ENCODE measurements around the gene TBXAS1.

The TBXAS1 gene

DNA sequence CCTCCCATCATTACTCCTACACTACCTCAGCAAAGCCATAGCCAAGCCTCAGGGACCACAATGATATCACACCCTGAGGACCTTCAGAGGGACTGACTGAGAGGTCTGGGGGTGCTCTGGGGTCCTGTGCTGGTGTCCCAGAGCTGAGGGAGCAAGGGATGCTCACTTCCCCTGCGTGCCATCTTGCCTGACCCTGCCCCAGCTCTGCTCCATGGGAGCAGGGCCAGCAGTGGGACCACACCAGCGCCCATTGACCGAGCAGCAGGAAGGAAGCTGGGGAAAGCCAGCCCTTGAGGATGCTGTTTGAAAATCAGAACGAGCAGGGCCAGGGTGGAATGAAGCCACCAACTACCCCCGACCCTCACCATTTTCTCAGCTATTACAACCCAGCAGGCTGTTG lies 130.7 kb downstream of the TBXAS1 start:
- TF ChIP-seq EZH2phosphoT487 (conservative IDR thresholded peaks at IDR 0.05; ENCODE audit: low read length) = no peak
- TF ChIP-seq, protein P1, sequence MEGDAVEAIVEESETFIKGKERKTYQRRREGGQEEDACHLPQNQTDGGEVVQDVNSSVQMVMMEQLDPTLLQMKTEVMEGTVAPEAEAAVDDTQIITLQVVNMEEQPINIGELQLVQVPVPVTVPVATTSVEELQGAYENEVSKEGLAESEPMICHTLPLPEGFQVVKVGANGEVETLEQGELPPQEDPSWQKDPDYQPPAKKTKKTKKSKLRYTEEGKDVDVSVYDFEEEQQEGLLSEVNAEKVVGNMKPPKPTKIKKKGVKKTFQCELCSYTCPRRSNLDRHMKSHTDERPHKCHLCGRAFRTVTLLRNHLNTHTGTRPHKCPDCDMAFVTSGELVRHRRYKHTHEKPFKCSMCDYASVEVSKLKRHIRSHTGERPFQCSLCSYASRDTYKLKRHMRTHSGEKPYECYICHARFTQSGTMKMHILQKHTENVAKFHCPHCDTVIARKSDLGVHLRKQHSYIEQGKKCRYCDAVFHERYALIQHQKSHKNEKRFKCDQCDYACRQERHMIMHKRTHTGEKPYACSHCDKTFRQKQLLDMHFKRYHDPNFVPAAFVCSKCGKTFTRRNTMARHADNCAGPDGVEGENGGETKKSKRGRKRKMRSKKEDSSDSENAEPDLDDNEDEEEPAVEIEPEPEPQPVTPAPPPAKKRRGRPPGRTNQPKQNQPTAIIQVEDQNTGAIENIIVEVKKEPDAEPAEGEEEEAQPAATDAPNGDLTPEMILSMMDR (IDR thresholded peaks at IDR 0.05; ENCODE audit: insufficient read depth, low read length, poor library complexity, severe bottlenecking) = no peak
- H3K36me3 ChIP-seq (ENCODE audit: low read length) = no peaks in the 10 kb centered on the region
- no peaks in the 10 kb centered on the region for H3F3A ChIP-seq (ENCODE audit: insufficient read depth)
- H3K9ac ChIP-seq (ENCODE audit: low read length) = no peak overlapping the region
- H4K20me1 ChIP-seq (ENCODE audit: low read depth, low read length) = no peaks in the 10 kb centered on the region
- H3K9me2 ChIP-seq (replicated peaks; ENCODE audit: insufficient read depth, low read length) = no peaks in the 10 kb centered on the region
- no peaks in the 10 kb centered on the region for H3K79me2 ChIP-seq (ENCODE audit: insufficient read depth, low read length)
- H3K4me2 ChIP-seq (ENCODE audit: low read depth, low read length, poor library complexity, severe bottlenecking) = no peak overlapping the region
- H3K27me3 ChIP-seq (ENCODE audit: low read length) = no peaks in the 10 kb centered on the region
- H2AFZ ChIP-seq (ENCODE audit: low read depth, low read length, severe bottlenecking) = no peak overlapping the region
- H3K27ac ChIP-seq (ENCODE audit: low read depth, low read length) = no peak overlapping the region
- H3K4me3 ChIP-seq (ENCODE audit: insufficient read depth, low read length, poor library complexity, severe bottlenecking) = no peak overlapping the region
- no peaks in the 10 kb centered on the region for H3K9me3 ChIP-seq (ENCODE audit: insufficient read depth, low read length)

DNA sequence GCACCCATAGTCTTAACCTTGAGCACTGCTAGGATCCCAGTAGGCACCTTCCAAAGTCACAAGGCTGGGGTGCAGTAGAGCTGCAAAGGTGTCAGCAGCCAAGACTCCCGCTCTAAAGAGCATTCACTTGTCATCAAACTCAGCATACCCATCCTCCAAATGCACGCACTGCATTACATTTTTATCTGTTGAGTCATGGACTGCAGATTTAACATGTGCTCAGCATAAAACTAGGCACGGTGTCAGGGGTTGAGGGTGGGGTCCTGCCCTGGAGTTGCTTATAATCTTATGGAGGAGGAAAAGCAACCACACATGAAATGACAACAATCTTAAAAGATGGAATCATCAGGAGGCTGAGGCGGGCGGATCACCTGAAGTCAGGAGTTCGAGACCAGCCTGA lies 131.1 kb downstream of the TBXAS1 start:
- H3K79me2 ChIP-seq (ENCODE audit: insufficient read depth, low read length) = no peaks in the 10 kb centered on the region
- no peaks in the 10 kb centered on the region for H3K36me3 ChIP-seq (ENCODE audit: low read length)
- H3K9me3 ChIP-seq (ENCODE audit: insufficient read depth, low read length) = no peaks in the 10 kb centered on the region
- no peaks in the 10 kb centered on the region for H4K20me1 ChIP-seq (ENCODE audit: low read depth, low read length)
- H3K9ac ChIP-seq (ENCODE audit: low read length) = no peak overlapping the region
- H3K4me3 ChIP-seq (ENCODE audit: insufficient read depth, low read length, poor library complexity, severe bottlenecking) = no peak overlapping the region
- no peaks in the 10 kb centered on the region for H3K9me2 ChIP-seq (replicated peaks; ENCODE audit: insufficient read depth, low read length)
- no peaks in the 10 kb centered on the region for H3F3A ChIP-seq (ENCODE audit: insufficient read depth)
- H3K27me3 ChIP-seq (ENCODE audit: low read length) = no peaks in the 10 kb centered on the region
- H3K4me2 ChIP-seq (ENCODE audit: low read depth, low read length, poor library complexity, severe bottlenecking) = no peak overlapping the region
- TF ChIP-seq, protein P1 (IDR thresholded peaks at IDR 0.05; ENCODE audit: insufficient read depth, low read length, poor library complexity, severe bottlenecking) = no peak
- no peak for TF ChIP-seq EZH2phosphoT487 (conservative IDR thresholded peaks at IDR 0.05; ENCODE audit: low read length)
- H3K27ac ChIP-seq (ENCODE audit: low read depth, low read length) = no peak overlapping the region
- no peak overlapping the region for H2AFZ ChIP-seq (ENCODE audit: low read depth, low read length, severe bottlenecking)

DNA sequence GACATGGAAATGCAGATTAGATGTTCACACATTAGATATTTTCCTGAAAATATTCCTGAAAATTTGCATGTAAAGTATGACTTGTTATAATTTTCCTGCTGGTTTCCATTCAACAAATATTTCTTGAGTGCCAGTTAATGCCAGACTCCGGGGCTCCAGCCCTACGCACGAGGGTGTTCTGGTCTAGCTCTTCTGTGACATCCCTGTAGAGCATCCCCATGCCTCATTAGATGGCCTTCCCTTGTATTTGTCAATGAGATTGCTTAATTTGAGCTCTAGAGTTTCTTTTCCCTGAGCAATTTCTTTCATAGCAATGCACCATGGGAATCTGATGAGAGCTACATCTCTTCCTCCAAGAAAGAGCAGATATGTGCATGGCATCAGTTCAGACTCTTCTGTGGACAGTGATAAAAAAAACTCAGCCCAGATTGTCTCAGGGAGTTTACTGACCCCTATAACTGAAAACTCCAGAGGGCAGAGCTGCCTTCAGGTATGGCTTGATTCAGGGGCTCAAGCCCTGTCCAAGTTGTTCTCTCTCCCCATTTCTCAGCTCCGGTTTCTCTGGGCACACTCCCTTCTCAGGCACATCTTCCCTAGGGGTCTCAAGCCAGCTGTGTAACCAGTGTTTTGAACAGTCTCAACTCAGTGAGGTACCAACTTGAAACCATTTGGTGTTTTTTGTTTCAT lies 137.0 kb downstream of the TBXAS1 start:
- Histone ChIP-seq H4K20me1 (ENCODE audit: low read depth, low read length) (no peaks in the 10 kb centered on the region), H3K9me3 (ENCODE audit: insufficient read depth, low read length) (no peaks in the 10 kb centered on the region), H3K9ac (ENCODE audit: low read length) (no peak overlapping the region), H3K27ac (ENCODE audit: low read depth, low read length) (no peak overlapping the region), H3K9me2 (replicated peaks; ENCODE audit: insufficient read depth, low read length) (no peaks in the 10 kb centered on the region), H3K4me3 (ENCODE audit: insufficient read depth, low read length, poor library complexity, severe bottlenecking) (no peak overlapping the region), H3K27me3 (ENCODE audit: low read length) (no peaks in the 10 kb centered on the region), H3F3A (ENCODE audit: insufficient read depth) (no peaks in the 10 kb centered on the region), H3K36me3 (ENCODE audit: low read length) (no peaks in the 10 kb centered on the region), H3K79me2 (ENCODE audit: insufficient read depth, low read length) (no peaks in the 10 kb centered on the region), H3K4me2 (ENCODE audit: low read depth, low read length, poor library complexity, severe bottlenecking) (no peak overlapping the region), H2AFZ (ENCODE audit: low read depth, low read length, severe bottlenecking) (no peak overlapping the region)
- TF ChIP-seq EZH2phosphoT487 (conservative IDR thresholded peaks at IDR 0.05; ENCODE audit: low read length) = no peak
- TF ChIP-seq, protein P1 (IDR thresholded peaks at IDR 0.05; ENCODE audit: insufficient read depth, low read length, poor library complexity, severe bottlenecking) = no peak
